Right cardiac atrium (tissue), 5 donors: ENCODE measurements around the gene FKBP1A. TPM values are rescaled to one million over a fixed set of nuclear protein-coding genes. Genes with fewer than 3 reads are reported as not detected.

ENCODE experiments used
- ATAC-seq, 2 donors: fragments of 200-7000 bp; cut with Tn5 transposase; one replicate each; pipeline versions ENCODE4 v1.8.0 to v1.9.1; 2020; ENCODE audit warnings: moderate library complexity in 2 of 2, mild to moderate bottlenecking in 1 of 2
- DNase-seq, 3 donors: peaks; one replicate each; pipeline ENCODE4 v3.0.0-alpha.2; 2020
- H3K27ac ChIP-seq: one replicate; pipeline ENCODE4 v1.5.1; 2013; ENCODE audit warnings: mild to moderate bottlenecking, low read length, control low read depth, moderate library complexity
- H3K27me3 ChIP-seq: one replicate; pipeline ENCODE4 v1.6.1; 2013; ENCODE audit not compliant: control insufficient read depth, insufficient read depth
- H3K4me1 ChIP-seq: one replicate; pipeline ENCODE4 v1.6.1; 2013; ENCODE audit warnings: low read length; ENCODE audit not compliant: control insufficient read depth, insufficient read depth
- H3K4me3 ChIP-seq: one replicate; pipeline ENCODE4 v1.5.1; 2013; ENCODE audit warnings: low read length, control low read depth
- H3K9me3 ChIP-seq: one replicate; pipeline ENCODE4 v1.6.1; 2013; ENCODE audit warnings: low read length; ENCODE audit not compliant: control insufficient read depth
- WGBS: extraction: QIAGEN DNeasy Blood & Tissue Kit; methylation state at CpG from one replicate; pipeline ENCODE4 v1.1.7; 2013; 5-methylcytosine and 5-hydroxymethylcytosine counted together
- intact Hi-C, 4 donors: fragments of 100-400 bp; cut with DNase I; formaldehyde crosslinking; loops; one replicate each; pipeline versions ENCODE4 v1.11.0 to v1.14.0; 2022 to 2023
- polyA plus RNA-seq: library from polyadenylated mRNA; stranded (reverse); fragments of 200-250 nt; gene quantifications from one replicate; pipeline ENCODE4 v1.2.3, GENCODE V29; 2013
- total RNA-seq, 4 donors: library from RNA; stranded (reverse); fragmentation: NEBNext Ultra II Directional; extraction: Animal tissue kit (Norgen Biotek cat#: 25700); gene quantifications; one replicate each; pipeline ENCODE4 v1.2.1, GENCODE V29; 2021
- donor health status: healthy with polysubstance abuse.
- donor health status: DM: no; HTN: yes; CAD: no.
- donor health status: DM: no; HTN: no; CAD: no.
- donor health status: DM: no; HTN: yes; CAD: no; lungs with severe emphysema.
- donor health status: DM: yes; HTN: yes; CAD: no.

Gene FKBP1A
- total and polyA plus RNA-seq, 5 donors, result 105 to 162 (median 129) TPM

DNA sequence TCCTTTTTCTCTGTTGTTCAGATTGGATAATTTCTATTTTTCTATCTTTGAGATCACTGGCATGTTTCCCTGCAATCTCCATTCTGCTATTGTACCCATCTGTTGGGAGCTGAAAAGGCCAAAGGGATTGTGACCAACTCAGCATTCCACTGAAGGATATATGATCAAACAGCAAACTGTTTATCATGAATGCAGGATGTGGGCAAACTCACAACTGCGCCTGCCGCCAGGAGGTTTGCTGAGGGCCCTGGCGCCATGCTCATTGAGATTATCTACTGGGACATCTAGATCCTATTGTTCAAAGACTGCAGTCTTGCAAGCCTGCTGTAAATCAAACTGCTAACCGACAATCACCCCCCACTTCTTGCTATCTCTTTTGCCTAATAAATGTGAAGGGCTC is 3.8 kb upstream of the FKBP1A start:
- Histone ChIP-seq H3K4me3 (no peak overlapping the region), H3K4me1 (no peaks in the 10 kb centered on the region), H3K9me3 (no peaks in the 10 kb centered on the region), H3K27ac (no peak overlapping the region), H3K27me3 (no peaks in the 10 kb centered on the region)
- 77% methylated on average over 4 of the region's 4 CpGs for WGBS
- intact Hi-C loops, result loop anchor here in 1 of 4 donors (5.0 kb wide), 1 partner anchor 84 kb away; no protein-coding TSS in a partner anchor
- DNase-seq (no peak), ATAC-seq (no peak)

DNA sequence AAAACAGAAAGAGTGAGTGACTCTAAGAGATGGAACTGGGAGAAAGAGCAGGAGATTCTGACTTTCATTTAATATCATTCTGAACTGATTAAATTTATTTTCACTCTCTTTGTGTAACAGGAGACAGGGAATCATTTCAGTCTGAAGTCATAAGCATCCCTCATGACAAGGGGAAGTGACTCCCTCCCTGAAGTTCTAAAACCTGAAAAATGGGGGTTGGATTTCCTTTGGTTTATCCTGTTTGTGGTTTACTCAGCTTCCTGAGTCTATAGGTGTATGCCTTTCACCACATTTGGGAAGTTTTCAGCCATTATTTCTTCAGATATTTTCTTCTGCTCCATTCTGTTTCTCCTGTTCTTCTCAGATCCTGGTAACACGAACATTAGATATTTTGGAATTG is 3.4 kb upstream of the FKBP1A start:
- no peak overlapping the region for H3K4me3 ChIP-seq
- no peaks in the 10 kb centered on the region for H3K4me1 ChIP-seq
- DNase-seq, result no peak
- ATAC-seq, result no peak
- WGBS, result 58% methylated on average over 1 of the region's 1 CpG
- H3K27ac ChIP-seq, result no peak overlapping the region
- H3K27me3 ChIP-seq, result no peaks in the 10 kb centered on the region
- no peaks in the 10 kb centered on the region for H3K9me3 ChIP-seq
- intact Hi-C loops, result loop anchor here in 1 of 4 donors (5.0 kb wide), 1 partner anchor 84 kb away; no protein-coding TSS in a partner anchor

DNA sequence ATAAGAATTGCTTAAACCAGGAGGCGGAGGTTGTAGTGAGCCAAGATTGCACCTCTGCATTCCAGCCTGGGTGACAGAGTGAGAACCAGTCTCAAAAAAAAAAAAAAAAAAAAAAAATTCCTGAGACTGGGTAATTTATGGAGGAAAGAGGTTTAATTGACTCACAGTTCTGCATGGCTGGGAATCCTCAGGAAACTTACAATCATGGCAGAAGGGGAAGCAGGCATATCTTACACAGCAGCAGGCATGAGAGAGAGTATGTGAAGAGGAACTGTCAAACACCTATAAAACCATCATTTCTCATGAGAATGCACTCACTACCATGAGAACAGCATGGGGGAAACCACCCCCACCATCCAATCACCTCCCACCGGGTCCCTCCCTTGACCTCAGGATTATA is 1.8 kb upstream of the FKBP1A start:
- intact Hi-C loops, result loop anchor here in 3 of 4 donors (5.0 kb wide), 2 partner anchors 72 to 82 kb away; no protein-coding TSS in a partner anchor
- H3K4me3 ChIP-seq, result no peak overlapping the region
- peaks cover 11% of the 10 kb centered on the region for H3K4me1 ChIP-seq
- no peak overlapping the region for H3K27ac ChIP-seq
- no peaks in the 10 kb centered on the region for H3K27me3 ChIP-seq
- ATAC-seq (no peak), DNase-seq (no peak)
- no peaks in the 10 kb centered on the region for H3K9me3 ChIP-seq
- 59% methylated on average over 2 of the region's 2 CpGs for WGBS

DNA sequence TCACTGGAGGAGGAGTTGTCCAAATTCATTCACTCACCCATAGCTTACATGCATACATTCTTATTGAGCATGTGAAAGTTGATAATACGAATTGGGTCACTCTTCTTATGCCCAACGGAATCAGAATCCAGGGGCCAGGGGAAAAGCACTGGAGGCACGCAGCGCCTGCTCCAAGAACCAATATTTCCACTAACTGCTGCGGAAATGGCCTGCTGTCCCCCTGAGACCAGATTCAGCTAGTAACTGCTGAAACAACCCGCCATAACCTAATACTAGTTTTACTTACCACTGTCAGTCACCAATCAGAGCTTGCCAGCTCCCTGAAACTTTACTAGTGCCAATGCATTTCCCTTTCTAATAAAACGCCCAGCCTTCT is 641 bp upstream of the FKBP1A start:
- intact Hi-C loops, result loop anchor here in 2 of 4 donors (5.0 kb wide), 1 partner anchor 71 kb away; no protein-coding TSS in a partner anchor
- ATAC-seq (no peak), DNase-seq (no peak)
- H3K27ac ChIP-seq, result no peak overlapping the region
- H3K4me3 ChIP-seq, result peak overlapping the region; percentile 96
- 65% methylated on average over 7 of the region's 7 CpGs for WGBS
- H3K9me3 ChIP-seq, result no peaks in the 10 kb centered on the region
- no peaks in the 10 kb centered on the region for H3K27me3 ChIP-seq
- peaks cover 17% of the 10 kb centered on the region for H3K4me1 ChIP-seq

DNA sequence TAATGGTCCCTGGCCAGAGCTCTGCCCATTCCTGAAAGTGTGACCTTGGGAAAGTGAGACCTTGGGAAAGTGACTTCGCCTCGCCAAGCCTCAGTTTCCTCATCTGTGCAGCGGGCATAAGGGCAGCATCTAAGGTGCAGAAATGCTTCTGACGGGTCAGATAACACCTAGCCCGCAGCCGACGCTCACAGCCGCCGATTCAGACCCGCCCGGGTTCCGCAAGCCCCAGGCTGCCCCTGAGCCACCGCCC is 486 bp downstream of the FKBP1A start:
- WGBS, result under 1% methylated on average over 13 of the region's 13 CpGs
- peaks cover 19% of the 10 kb centered on the region for H3K4me1 ChIP-seq

DNA sequence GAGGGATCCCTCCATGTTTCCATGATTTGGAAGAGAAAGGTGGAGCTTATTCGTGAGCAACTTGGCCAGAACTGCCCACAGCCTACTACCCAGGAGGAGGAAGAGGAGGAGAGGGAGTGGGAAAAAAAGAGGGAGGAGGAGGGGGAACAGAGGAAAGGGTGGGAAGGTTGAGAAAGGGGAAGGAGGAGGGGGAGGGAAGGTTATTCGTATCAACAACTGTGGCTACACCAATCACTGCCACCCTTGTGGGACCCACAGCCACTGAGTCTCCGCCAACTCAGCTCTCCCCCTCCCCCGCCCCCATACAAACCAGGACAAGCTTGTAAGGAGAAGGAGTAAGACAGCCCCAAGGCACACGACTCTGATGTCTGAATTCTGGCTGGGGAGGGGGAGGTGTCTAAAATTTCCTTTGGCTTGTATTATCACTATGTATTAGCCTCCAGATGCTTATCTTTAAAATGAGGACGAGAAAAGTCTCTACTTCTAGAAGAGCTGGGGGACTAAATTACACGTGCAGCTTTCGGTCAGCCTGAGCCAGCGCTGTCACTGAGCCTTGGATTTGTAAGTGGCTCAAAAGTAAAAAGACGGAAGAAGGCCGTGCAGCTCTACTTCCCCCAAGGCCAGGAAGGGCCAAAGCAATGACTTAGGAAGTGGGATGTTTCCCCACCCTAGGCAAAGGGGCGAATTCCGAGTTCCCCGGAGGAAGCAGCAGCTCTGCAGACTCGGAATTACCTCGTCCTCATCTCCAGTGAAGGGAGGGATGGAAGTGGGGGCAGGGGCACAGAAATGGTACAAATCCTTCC is 1.0 kb downstream of the FKBP1A start:
- Histone ChIP-seq H3K27ac (peak overlapping the region; percentile 60), H3K4me1 (peaks cover 19% of the 10 kb centered on the region), H3K9me3 (no peaks in the 10 kb centered on the region), H3K27me3 (no peaks in the 10 kb centered on the region), H3K4me3 (peak overlapping the region; percentile 96)
- intact Hi-C loops, result loop anchor here in 2 of 4 donors (5.0 kb wide), 1 partner anchor 70 kb away; no protein-coding TSS in a partner anchor
- ATAC-seq (peak; percentile 4 to 47), DNase-seq (no peak)
- 7% methylated on average over 16 of the region's 16 CpGs for WGBS

More for the DNA sequence above, 486 bp downstream of the FKBP1A start:
- ATAC-seq (no peak), DNase-seq (no peak)
- no peaks in the 10 kb centered on the region for H3K9me3 ChIP-seq
- peak overlapping the region; percentile 60 for H3K27ac ChIP-seq
- intact Hi-C loops, result loop anchor here in 2 of 4 donors (5.0 kb wide), 1 partner anchor 70 kb away; no protein-coding TSS in a partner anchor
- H3K27me3 ChIP-seq, result no peaks in the 10 kb centered on the region
- peak overlapping the region; percentile 96 for H3K4me3 ChIP-seq

DNA sequence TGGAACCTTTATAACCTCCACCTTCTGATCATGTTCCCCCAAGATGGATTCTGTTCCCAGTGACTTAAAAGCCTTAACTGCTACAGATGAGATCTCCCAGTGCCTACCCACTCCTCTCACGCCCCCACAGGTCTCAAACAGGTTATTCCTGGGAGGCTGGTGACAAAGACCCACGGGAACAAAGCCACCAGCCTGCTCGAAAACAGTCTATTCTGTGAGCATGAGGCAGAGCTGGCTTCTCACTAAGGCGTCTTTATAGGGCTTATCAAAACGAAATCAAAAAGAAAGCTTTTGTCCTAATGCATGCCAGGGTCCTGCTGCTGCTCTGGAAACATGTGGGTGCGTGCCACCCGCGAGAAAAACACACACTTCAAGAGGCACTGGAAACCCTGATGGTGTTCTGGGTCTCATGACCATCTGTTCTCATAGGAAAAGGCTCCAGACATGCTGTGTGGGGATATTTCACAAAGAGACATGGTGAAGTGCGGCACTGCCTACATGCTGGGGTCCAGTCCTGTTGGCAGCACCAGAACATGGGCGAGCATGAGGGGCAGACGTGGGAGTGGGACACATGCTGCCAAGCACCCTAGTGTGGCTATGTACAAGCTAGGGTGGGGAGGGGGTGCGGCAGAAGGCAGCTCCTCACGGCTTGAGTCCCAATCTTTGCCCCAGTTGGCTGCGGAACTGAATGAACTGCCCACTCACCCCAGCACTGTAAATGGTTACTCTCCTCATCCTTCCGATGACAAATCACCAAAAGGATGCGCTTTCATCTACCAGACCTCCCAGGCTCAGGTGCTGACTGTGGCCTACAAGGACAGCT is 2.1 kb downstream of the FKBP1A start:
- DNase-seq (no peak), ATAC-seq (no peak)
- intact Hi-C loops, result loop anchor here in 2 of 4 donors (5.0 kb wide), 1 partner anchor 68 kb away; no protein-coding TSS in a partner anchor
- Histone ChIP-seq H3K4me1 (peaks cover 19% of the 10 kb centered on the region), H3K4me3 (no peak overlapping the region), H3K9me3 (no peaks in the 10 kb centered on the region), H3K27me3 (no peaks in the 10 kb centered on the region), H3K27ac (peak overlapping the region; percentile 0)
- WGBS, result 56% methylated on average over 16 of the region's 16 CpGs

DNA sequence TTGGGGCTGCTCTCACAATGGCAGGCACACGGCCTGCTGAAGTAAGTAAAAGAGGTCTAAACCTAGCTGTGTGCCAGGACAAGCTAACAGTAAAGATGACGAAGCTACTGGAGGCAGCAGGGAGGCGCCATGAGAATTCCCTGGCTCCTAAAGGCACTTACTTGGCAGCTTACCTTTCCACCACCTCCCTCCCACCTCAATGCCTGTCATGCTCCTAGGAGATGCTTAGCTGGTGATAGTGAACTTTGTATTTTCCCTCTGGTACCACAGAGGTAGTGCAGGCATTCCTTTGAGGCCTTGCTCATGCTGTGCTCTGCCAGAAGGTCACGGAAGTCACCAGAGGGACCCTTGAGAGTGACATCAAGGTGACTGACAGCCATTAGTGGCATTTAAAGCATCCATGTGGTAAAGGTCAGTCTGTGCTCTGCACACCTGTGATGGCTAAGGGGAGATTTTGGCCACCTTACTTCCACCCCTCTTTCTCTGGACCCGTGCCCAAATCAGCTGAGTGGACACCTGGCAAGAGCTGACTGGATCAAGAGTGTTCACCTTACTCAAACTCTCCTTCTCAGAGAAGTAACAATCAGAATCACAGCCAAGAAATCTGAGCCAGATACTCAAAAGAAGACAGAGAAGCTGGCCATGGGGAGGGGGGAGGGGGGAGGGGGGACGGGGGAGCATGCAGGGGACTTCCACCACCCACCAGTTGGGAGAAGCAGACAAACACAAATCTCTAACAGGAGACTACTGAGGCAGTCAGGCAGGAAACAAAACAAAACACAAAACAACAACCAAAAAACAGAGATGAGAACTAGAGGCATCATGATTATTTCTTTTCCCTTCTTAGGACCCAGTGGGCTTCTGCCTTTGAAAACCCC is 2.9 kb downstream of the FKBP1A start:
- DNase-seq, result no peak
- ATAC-seq, result peak in 1 of 2 donors; percentile 12
- no peaks in the 10 kb centered on the region for H3K9me3 ChIP-seq
- H3K4me3 ChIP-seq, result no peak overlapping the region
- no peaks in the 10 kb centered on the region for H3K27me3 ChIP-seq
- peaks cover 19% of the 10 kb centered on the region for H3K4me1 ChIP-seq
- peak overlapping the region; percentile 50 for H3K27ac ChIP-seq
- intact Hi-C loops, result loop anchor here (5.0 kb wide), 2 partner anchors 63 to 68 kb away; partner anchors contain the start of gene SDCBP2 (in 1 of the 4)
- WGBS, result 40% methylated on average over 6 of the region's 6 CpGs

DNA sequence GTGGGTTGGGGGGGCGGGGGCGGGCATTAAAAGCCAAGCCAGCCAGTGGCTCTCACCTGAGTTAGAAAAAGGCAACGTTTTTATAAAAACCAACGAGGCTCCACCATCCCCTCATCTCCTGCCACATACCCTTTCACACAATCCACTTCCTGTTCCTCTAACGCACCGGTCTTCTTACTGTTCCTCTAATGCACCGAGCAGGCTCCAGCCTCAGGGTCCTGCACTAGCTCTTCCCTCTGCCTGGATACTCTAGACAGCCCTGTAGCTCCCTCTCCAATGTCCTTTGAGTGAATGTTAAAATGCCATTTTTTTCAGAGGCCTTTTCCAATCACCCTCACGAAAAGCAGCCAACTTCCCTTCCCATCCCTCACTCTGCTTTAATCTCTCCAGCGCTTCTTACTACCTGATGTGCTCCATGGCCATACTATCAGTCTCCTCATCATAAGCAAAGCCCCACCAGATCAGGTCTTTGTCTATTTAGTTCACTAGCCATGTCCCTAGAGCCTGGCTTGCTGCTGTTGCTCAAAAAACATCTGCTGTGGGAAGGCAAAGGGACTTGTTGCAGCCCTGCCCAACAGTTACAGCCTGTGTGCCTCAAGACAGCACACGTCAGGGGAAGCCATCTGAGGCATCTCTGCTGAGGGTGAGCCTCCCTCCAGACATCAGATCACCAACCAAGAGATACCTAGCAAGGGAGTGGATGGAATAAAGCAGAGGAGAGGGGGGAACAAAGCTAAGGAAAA is 3.9 kb downstream of the FKBP1A start:
- no peak for ATAC-seq
- no peak for DNase-seq
- Histone ChIP-seq H3K9me3 (no peaks in the 10 kb centered on the region), H3K27ac (peak overlapping the region; percentile 50), H3K4me3 (no peak overlapping the region), H3K27me3 (no peaks in the 10 kb centered on the region), H3K4me1 (peaks cover 19% of the 10 kb centered on the region)
- 56% methylated on average over 10 of the region's 10 CpGs for WGBS
- intact Hi-C loops, result loop anchor here in 2 of 4 donors (5.0 kb wide), 2 partner anchors 62 to 67 kb away; partner anchors contain the start of gene SDCBP2 (in 1 of the 2)

DNA sequence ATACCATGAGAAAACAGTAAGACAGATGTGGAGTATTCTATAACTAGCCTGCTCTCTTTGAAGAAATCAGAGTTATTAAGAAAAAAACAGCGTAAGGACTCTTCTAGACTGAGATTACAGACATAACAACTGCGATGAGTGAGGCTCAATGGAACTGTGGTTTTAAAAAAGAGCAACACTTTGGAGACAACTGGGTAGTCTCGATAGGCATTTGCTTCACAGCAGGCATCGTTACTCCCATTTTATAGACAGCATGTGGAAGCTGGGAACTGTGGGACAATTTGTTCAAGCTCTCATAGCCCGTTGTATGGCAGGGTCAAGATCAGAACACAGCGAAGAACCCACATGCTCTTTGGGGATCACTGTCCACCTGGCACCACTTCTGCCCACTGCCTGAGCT is 4.6 kb downstream of the FKBP1A start:
- no peaks in the 10 kb centered on the region for H3K27me3 ChIP-seq
- H3K4me1 ChIP-seq, result peaks cover 19% of the 10 kb centered on the region
- no peak overlapping the region for H3K27ac ChIP-seq
- no peak for DNase-seq
- intact Hi-C loops, result loop anchor here in 2 of 4 donors (5.0 kb wide), 2 partner anchors 61 to 66 kb away; partner anchors contain the start of gene SDCBP2 (in 1 of the 2)
- ATAC-seq, result no peak
- H3K9me3 ChIP-seq, result no peaks in the 10 kb centered on the region
- WGBS, result 60% methylated on average over 6 of the region's 6 CpGs
- H3K4me3 ChIP-seq, result no peak overlapping the region
